Spleen (tissue), 11 donors: ENCODE measurements around the gene TTC28. TPM values are rescaled to one million over a fixed set of nuclear protein-coding genes. Genes with fewer than 3 reads are reported as not detected.
"Not testable (repeated sequence)": the region's sequence is repeated elsewhere in the genome, so short reads cannot be mapped to it uniquely, and the experiment has no call there.

Experiments
- DNase-seq: peaks from one replicate; pipeline ENCODE4 v3.0.0-alpha.2; 2020
- H3K27ac ChIP-seq, 8 donors: fragments of 200-600 bp; sonication (generic) in 7 of 8; 1 replicate in 4 of 8; 2 replicates in 4 of 8; pipeline versions ENCODE4 v1.5.0 to v1.8.0; 2016 to 2021; ENCODE audit warnings: inconsistent platforms in 4 of 8, mild to moderate bottlenecking in 4 of 8, moderate library complexity in 1 of 8
- H3K27me3 ChIP-seq, 7 donors: fragments of 200-600 bp; sonication (generic) in 6 of 7; replicated peaks in 1 of 7; 1 replicate in 4 of 7; 2 replicates in 3 of 7; pipeline versions ENCODE4 v1.5.0 to v1.8.0; 2016 to 2021; ENCODE audit warnings: inconsistent platforms in 3 of 7, mild to moderate bottlenecking in 1 of 7
- H3K36me3 ChIP-seq, 6 donors: fragments of 200-600 bp; sonication (generic) in 5 of 6; 1 replicate in 4 of 6; 2 replicates in 2 of 6; pipeline versions ENCODE4 v1.5.0 to v1.8.0; 2016 to 2021; ENCODE audit warnings: inconsistent platforms in 2 of 6
- H3K4me1 ChIP-seq, 6 donors: fragments of 200-600 bp; sonication (generic) in 5 of 6; 1 replicate in 3 of 6; 2 replicates in 3 of 6; pipeline versions ENCODE4 v1.5.0 to v1.8.0; 2016 to 2021; ENCODE audit warnings: inconsistent platforms in 3 of 6
- H3K4me3 ChIP-seq, 8 donors: fragments of 200-600 bp; sonication (generic) in 7 of 8; 1 replicate in 4 of 8; 2 replicates in 4 of 8; pipeline versions ENCODE4 v1.5.0 to v1.8.0; 2016 to 2021; ENCODE audit warnings: inconsistent platforms in 4 of 8, mild to moderate bottlenecking in 4 of 8, moderate library complexity in 2 of 8
- H3K9me3 ChIP-seq, 8 donors: fragments of 200-600 bp; sonication (generic) in 7 of 8; 1 replicate in 4 of 8; 2 replicates in 4 of 8; pipeline versions ENCODE4 v1.5.0 to v1.8.0; 2016 to 2021; ENCODE audit warnings: inconsistent platforms in 4 of 8
- POLR2A ChIP-seq, 3 donors: fragments of 450-650 bp; IDR thresholded peaks; one replicate each; pipeline ENCODE4 v1.5.1; 2017; ENCODE audit warnings: antibody characterized with exemption in 3 of 3, mild to moderate bottlenecking in 1 of 3
- POLR2AphosphoS5 ChIP-seq, 3 donors: sonication (generic); formaldehyde crosslinking; IDR thresholded peaks; one replicate each; pipeline ENCODE4 v1.5.1; 2017; ENCODE audit warnings: antibody characterized with exemption in 3 of 3
- WGBS, 5 donors: extraction: QIAGEN DNeasy Blood & Tissue Kit in 3 of 5; methylation state at CpG; one replicate each; pipeline versions ENCODE4 v1.1.5 to v1.1.7; 2013 to 2018; 5-methylcytosine and 5-hydroxymethylcytosine counted together
- intact Hi-C: fragments of 100-400 bp; cut with DNase I; formaldehyde crosslinking; loops from one replicate; pipeline ENCODE4 v1.15.0; 2023; ENCODE audit warnings: low total_unique reads
- polyA plus RNA-seq, 3 donors: library from polyadenylated mRNA; stranded (reverse); fragments of 200-250 nt; gene quantifications; one replicate each; pipeline ENCODE4 v1.2.1, GENCODE V29; 2013
- total RNA-seq, 7 donors: library from RNA; depleted of rRNA in 3 of 7; stranded (reverse); fragments of >200 nt in 3 of 7; fragmentation: NEBNext Ultra II Directional in 4 of 7; extraction: Animal tissue kit (Norgen Biotek cat#: 25700) in 4 of 7; gene quantifications; one replicate each; pipeline versions ENCODE4 v1.1.0 to v1.2.1, GENCODE V29; 2016 to 2021
- TF ChIP-seq, protein P1 (sequence below), 11 experiments: fragments of 200-600 bp in 7 of 11; fragments of 450-650 bp in 4 of 11; sonication (generic) in 4 of 11; IDR thresholded peaks in 8 of 11; conservative IDR thresholded peaks in 3 of 11; 1 replicate in 7 of 11; 2 replicates in 4 of 11; pipeline versions ENCODE4 v1.4.0 to v1.8.0; 2016 to 2021; ENCODE audit warnings: antibody characterized with exemption in 11 of 11, inconsistent platforms in 4 of 11, mild to moderate bottlenecking in 1 of 11
- donor health status: healthy with polysubstance abuse.
- donor health status: DM: no; HTN: no; CAD: no; lungs with moderate emphysema.
- donor health status: DM: no; HTN: no; CAD: no.
- donor health status: Bipolar disorder and iron deficiency.
- donor health status: healthy.
- donor health status: DM: no; HTN: no; CAD: no.
- donor health status: DM: yes; HTN: yes; CAD: no.

The TTC28 gene
- total and polyA plus RNA-seq, 10 donors: 0.62 to 69.0 (median 33.5) TPM

DNA sequence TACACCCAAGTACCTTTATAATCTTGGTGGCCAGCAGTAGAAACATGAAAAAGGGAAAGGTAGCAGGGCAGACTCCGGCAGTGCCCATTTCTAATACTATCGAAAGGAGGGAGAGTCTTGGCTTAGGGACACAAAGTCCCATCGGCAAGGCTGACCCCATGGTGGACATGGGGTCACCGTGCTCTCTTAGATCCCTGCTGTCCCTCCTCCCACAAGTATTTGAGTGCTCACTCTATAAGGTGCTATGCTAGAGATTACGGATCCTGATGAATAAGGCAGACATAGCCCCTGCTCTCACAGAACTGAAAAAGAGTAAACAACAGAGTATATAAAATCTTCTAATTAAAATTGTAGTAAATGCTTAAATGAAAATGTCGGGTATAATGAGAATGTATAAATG is 588.2 kb downstream of the TTC28 start:
- no peaks in the 10 kb centered on the region for H3K4me1 ChIP-seq
- TF ChIP-seq POLR2A (IDR thresholded peaks at IDR 0.05) (no peak), POLR2AphosphoS5 (IDR thresholded peaks at IDR 0.05) (no peak)
- TF ChIP-seq, protein P1, sequence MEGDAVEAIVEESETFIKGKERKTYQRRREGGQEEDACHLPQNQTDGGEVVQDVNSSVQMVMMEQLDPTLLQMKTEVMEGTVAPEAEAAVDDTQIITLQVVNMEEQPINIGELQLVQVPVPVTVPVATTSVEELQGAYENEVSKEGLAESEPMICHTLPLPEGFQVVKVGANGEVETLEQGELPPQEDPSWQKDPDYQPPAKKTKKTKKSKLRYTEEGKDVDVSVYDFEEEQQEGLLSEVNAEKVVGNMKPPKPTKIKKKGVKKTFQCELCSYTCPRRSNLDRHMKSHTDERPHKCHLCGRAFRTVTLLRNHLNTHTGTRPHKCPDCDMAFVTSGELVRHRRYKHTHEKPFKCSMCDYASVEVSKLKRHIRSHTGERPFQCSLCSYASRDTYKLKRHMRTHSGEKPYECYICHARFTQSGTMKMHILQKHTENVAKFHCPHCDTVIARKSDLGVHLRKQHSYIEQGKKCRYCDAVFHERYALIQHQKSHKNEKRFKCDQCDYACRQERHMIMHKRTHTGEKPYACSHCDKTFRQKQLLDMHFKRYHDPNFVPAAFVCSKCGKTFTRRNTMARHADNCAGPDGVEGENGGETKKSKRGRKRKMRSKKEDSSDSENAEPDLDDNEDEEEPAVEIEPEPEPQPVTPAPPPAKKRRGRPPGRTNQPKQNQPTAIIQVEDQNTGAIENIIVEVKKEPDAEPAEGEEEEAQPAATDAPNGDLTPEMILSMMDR (IDR thresholded peaks at IDR 0.05 in 8 of 11, conservative IDR thresholded peaks at IDR 0.05 in 3 of 11): no peak
- H3K4me3 ChIP-seq: no peak overlapping the region
- no peak for DNase-seq
- peaks cover 0 to 8% (median 0%) of the 10 kb centered on the region in 6 donors for H3K36me3 ChIP-seq
- no peak overlapping the region for H3K27ac ChIP-seq
- WGBS, 5 donors: 89 to 96% (median 93%) methylated on average over 6 of the region's 6 CpGs
- intact Hi-C loops: no loop called here
- H3K9me3 ChIP-seq: peaks cover 0 to 8% (median 0%) of the 10 kb centered on the region in 8 donors
- no peaks in the 10 kb centered on the region for H3K27me3 ChIP-seq

DNA sequence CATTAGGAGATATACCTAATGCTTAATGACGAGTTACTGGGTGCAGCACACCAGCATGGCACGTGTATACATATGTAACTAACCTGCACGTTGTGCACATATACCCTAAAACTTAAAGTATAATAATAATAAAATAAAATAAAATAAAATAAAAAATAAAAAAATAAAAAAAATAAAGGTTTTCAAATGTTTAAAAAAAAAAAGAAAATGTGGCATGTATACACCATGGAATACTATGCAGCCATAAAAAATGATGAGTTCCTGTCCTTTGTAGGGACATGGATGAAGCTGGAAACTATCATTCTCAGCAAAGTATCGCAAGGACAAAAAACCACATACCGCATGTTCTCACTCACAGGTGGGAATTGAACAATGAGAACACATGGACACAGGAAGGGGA is 590.1 kb downstream of the TTC28 start:
- H3K9me3 ChIP-seq, H3K4me3 ChIP-seq, DNase-seq, H3K27ac ChIP-seq, H3K27me3 ChIP-seq, H3K36me3 ChIP-seq, intact Hi-C loops, H3K4me1 ChIP-seq: not testable (repeated sequence)
- WGBS, 5 donors: 91 to 98% (median 95%) methylated on average over 5 of the region's 5 CpGs

DNA sequence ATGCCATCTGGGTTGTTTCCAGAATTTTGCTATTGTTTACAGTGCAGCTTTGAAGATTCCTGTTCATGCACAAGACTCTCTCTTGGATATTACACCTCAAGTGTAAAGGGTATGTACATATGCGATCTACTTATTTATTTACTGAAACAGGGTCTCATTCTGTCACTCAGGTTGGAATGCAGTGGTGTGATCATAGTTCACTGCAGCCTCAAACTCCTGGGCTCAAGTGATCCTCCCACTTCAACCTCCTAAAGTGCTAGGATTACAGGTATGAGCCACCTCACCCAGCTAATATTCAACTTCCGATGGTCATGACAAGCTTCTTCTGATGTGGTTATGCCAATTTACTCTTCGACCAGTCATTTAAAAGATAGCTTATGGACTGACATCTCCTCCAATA is 602.5 kb downstream of the TTC28 start:
- intact Hi-C loops: no loop called here
- Histone ChIP-seq H3K36me3 (no peaks in the 10 kb centered on the region), H3K4me3 (no peak overlapping the region), H3K4me1 (no peaks in the 10 kb centered on the region), H3K9me3 (no peaks in the 10 kb centered on the region), H3K27ac (no peak overlapping the region), H3K27me3 (no peaks in the 10 kb centered on the region)
- WGBS, 5 donors: 86 to 95% (median 92%) methylated on average over 3 of the region's 3 CpGs
- no peak for DNase-seq
- TF ChIP-seq POLR2A (IDR thresholded peaks at IDR 0.05) (no peak), POLR2AphosphoS5 (IDR thresholded peaks at IDR 0.05) (no peak)
- TF ChIP-seq, protein P1 (IDR thresholded peaks at IDR 0.05 in 8 of 11, conservative IDR thresholded peaks at IDR 0.05 in 3 of 11): no peak

DNA sequence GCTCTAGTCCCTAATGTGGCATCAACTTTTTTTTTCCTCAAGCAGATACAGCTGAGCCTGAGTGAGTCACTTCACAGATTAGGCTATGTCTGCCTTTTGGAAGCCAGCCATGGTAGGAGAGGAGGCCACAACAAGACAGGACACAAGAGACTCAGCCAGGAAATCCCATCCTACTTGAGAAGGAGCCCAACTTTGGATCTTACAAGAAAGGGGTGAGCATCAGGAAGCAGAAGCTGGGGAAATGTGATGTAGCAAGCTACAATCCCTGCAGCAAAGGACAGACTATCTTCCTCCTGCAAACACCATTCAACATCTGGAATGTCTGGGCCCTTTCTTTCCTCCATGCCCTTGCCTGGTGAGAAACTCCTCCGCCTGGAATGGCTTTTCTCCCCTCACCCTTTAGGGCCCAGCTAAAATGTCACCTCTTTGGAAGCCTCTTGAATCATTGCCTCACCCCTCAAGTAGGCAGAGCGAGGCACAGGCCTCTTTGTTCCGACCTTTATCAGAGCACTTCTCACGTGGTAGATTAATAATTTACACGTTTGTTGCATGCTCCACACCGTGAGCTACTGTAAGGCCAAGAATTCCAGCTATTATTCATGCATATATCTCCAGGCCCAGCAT is 604.2 kb downstream of the TTC28 start:
- Histone ChIP-seq H3K4me3 (no peak overlapping the region), H3K36me3 (no peaks in the 10 kb centered on the region), H3K4me1 (no peaks in the 10 kb centered on the region), H3K27me3 (no peaks in the 10 kb centered on the region), H3K9me3 (no peaks in the 10 kb centered on the region), H3K27ac (no peak overlapping the region)
- no peak for DNase-seq
- WGBS, 5 donors: 60 to 88% (median 84%) methylated on average over 6 of the region's 6 CpGs
- TF ChIP-seq POLR2AphosphoS5 (IDR thresholded peaks at IDR 0.05) (no peak), POLR2A (IDR thresholded peaks at IDR 0.05) (no peak)
- TF ChIP-seq, protein P1 (IDR thresholded peaks at IDR 0.05 in 8 of 11, conservative IDR thresholded peaks at IDR 0.05 in 3 of 11): no peak
- intact Hi-C loops: no loop called here

DNA sequence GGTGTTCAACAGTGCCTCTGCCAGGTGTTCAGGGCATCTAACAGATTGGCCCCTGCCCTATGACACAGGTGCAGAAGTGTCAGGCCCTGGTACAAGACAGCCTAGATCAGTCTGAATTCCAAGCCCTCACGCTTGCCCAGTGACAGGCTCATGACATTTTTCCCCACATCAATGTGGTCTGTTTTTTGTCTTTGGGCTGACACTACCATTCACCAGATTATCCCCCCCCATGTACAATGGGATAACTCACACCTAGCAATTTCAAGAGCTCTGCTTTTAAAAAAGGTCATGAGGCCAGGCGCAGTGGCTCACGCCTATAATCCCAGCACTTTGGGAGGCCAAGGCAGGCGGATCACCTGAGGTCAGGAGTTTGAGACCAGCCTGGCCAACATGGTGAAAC is 605.1 kb downstream of the TTC28 start:
- TF ChIP-seq, protein P1 (IDR thresholded peaks at IDR 0.05 in 8 of 11, conservative IDR thresholded peaks at IDR 0.05 in 3 of 11): no peak
- no peak for TF ChIP-seq POLR2A (IDR thresholded peaks at IDR 0.05)
- TF ChIP-seq POLR2AphosphoS5 (IDR thresholded peaks at IDR 0.05): no peak
- Histone ChIP-seq H3K27me3 (no peaks in the 10 kb centered on the region), H3K4me3 (no peak overlapping the region), H3K36me3 (no peaks in the 10 kb centered on the region), H3K27ac (no peak overlapping the region), H3K9me3 (no peaks in the 10 kb centered on the region), H3K4me1 (no peaks in the 10 kb centered on the region)
- DNase-seq: no peak
- intact Hi-C loops: no loop called here
- 87 to 92% (median 90%) methylated on average over 4 of the region's 4 CpGs for WGBS, 5 donors
